HG03196 (cell line): Measurements from ENCODE around the gene CHRNA1.
"Not testable (repeated sequence)": the region's sequence is repeated elsewhere in the genome, so short reads cannot be mapped to it uniquely, and the experiment has no call there.

Source experiments
- ATAC-seq: cut with Tn5 transposase; IDR thresholded peaks from one replicate; pipeline ENCODE4 v1.9.1; 2021; ENCODE audit not compliant: unreplicated experiment

The CHRNA1 gene

GRCh38 chr2:174717916-174718315 is 46.4 kb downstream of the CHRNA1 start:
- ATAC-seq: no peak

- ATAC-seq: no peak
These were observed 47.0 kb downstream of the CHRNA1 start for GRCh38 chr2:174717273-174717672.

GRCh38 chr2:174716785-174717184 is 47.5 kb downstream of the CHRNA1 start:
- no peak for ATAC-seq

GRCh38 chr2:174713686-174714085 is 50.6 kb downstream of the CHRNA1 start:
- ATAC-seq: no peak

GRCh38 chr2:174711206-174711605 is 53.1 kb downstream of the CHRNA1 start:
- no peak for ATAC-seq

GRCh38 chr2:174709416-174710004 is 54.8 kb downstream of the CHRNA1 start:
- ATAC-seq: not testable (repeated sequence)

- no peak for ATAC-seq
These were observed 55.6 kb downstream of the CHRNA1 start for GRCh38 chr2:174708713-174709112.

GRCh38 chr2:174705321-174705720 is 59.0 kb downstream of the CHRNA1 start:
- no peak for ATAC-seq

- no peak for ATAC-seq
These were observed 59.6 kb downstream of the CHRNA1 start for GRCh38 chr2:174704642-174705041.

- no peak for ATAC-seq
These were observed 60.2 kb downstream of the CHRNA1 start for GRCh38 chr2:174704061-174704460.

- ATAC-seq: no peak
These were observed 60.8 kb downstream of the CHRNA1 start for GRCh38 chr2:174703430-174703829.

GRCh38 chr2:174702541-174702940 is 61.7 kb downstream of the CHRNA1 start:
- ATAC-seq: no peak

GRCh38 chr2:174699993-174700766 is 64.1 kb downstream of the CHRNA1 start:
- ATAC-seq: no peak
